ENCODE data around the gene SLC35G3. TPM values are rescaled to one million over a fixed set of nuclear protein-coding genes. Genes with fewer than 3 reads are reported as not detected.

Gene SLC35G3
- total and polyA plus RNA-seq, 10 of the 15 experiments (the other 5 are each of a cell fraction or from before 2014, with no cell fraction given): not detected

- Histone ChIP-seq H3K4me1 (ENCODE audit: control insufficient read depth, insufficient read depth, low read length) (no peaks in the 10 kb centered on the region), H3K27me3 (replicated peaks in 1 of 2; ENCODE audit: control insufficient read depth in 2 of 2, insufficient read depth in 2 of 2, low read length in 1 of 2) (peaks cover 1 to 3% of the 10 kb centered on the region in 2 experiments; a peak in 2 of 4 replicates), H3K4me2 (ENCODE audit: control insufficient read depth, insufficient read depth) (no peak overlapping the region), H3K9me3 (replicated peaks; ENCODE audit: control insufficient read depth, insufficient read depth, low read length) (no peaks in the 10 kb centered on the region), H3K4me3 (no peak overlapping the region), H3K9ac (ENCODE audit: control insufficient read depth, insufficient read depth, low read length) (no peak overlapping the region), H3K27ac (ENCODE audit: control insufficient read depth, insufficient read depth) (no peak overlapping the region), H2AFZ (ENCODE audit: control insufficient read depth, low read depth, low read length) (no peak overlapping the region), H3K36me3 (ENCODE audit: control insufficient read depth in 2 of 2, insufficient read depth in 2 of 2, low read length in 1 of 2) (no peaks in the 10 kb centered on the region), H4K20me1 (ENCODE audit: control insufficient read depth, insufficient read depth) (no peaks in the 10 kb centered on the region), H3K79me2 (ENCODE audit: control insufficient read depth, insufficient read depth, low read length) (no peaks in the 10 kb centered on the region)
- 23% methylated on average over 13 of the region's 13 CpGs for WGBS (ENCODE audit: insufficient coverage, insufficient replicate concordance, low lambda C conversion rate, missing lambda C conversion rate)
- ChIA-PET RAD21 (ENCODE audit: unreplicated experiment) (no interaction called here), POLR2A (no interaction called here), SMC1A (ENCODE audit: uncharacterized antibody, unreplicated experiment) (no interaction called here), CTCF (interaction anchor here (0.8 to 1.2 kb wide), 2 partner anchors 17 to 373 kb away, joined by 3 read pairs; no protein-coding TSS in a partner anchor)
- intact Hi-C loops (cut with micrococcal nuclease; ENCODE audit: unreplicated experiment): no loop called here
- ATAC-seq (no peak), DNase-seq (ENCODE audit: low read depth, low spot score) (no peak), FAIRE-seq (no peak)
- in situ Hi-C loops (cut with MboI): loop anchor here (10.0 kb wide), 1 partner anchor 584 kb away; no protein-coding TSS in a partner anchor
- BruUV-seq (replicated peaks): no TSS peak
- no peak for TF ChIP-seq EED (IDR thresholded peaks at IDR 0.05; ENCODE audit: low read depth)
- no peak for TF ChIP-seq EGR1 (IDR thresholded peaks at IDR 0.05; ENCODE audit: borderline replicate concordance in 1 of 2, low read depth in 2 of 2, low read length in 2 of 2)
- TF ChIP-seq SP1 (IDR thresholded peaks at IDR 0.05; ENCODE audit: low read depth, low read length): no peak
- no peak for TF ChIP-seq CTCF (IDR thresholded peaks at IDR 0.05 in 2 of 3, conservative IDR thresholded peaks at IDR 0.05 in 1 of 3; ENCODE audit: control insufficient read depth in 2 of 3, extremely low read depth in 1 of 3, insufficient read depth in 1 of 3, low read depth in 3 of 3, low read length in 3 of 3)
- TF ChIP-seq RUNX3 (IDR thresholded peaks at IDR 0.05; ENCODE audit: low read length): no peak
- no peak for TF ChIP-seq ATF2 (IDR thresholded peaks at IDR 0.05; ENCODE audit: low read length)
- no peak for TF ChIP-seq EZH2 (IDR thresholded peaks at IDR 0.05; ENCODE audit: borderline replicate concordance, control insufficient read depth, low read depth, low read length)
- TF ChIP-seq NFYB (IDR thresholded peaks at IDR 0.05; ENCODE audit: insufficient read depth, low read depth, low read length): no peak
- no peak for TF ChIP-seq ASH2L (IDR thresholded peaks at IDR 0.05; ENCODE audit: borderline replicate concordance, low read depth)
- TF ChIP-seq KLF5 (IDR thresholded peaks at IDR 0.05; ENCODE audit: partially characterized antibody): no peak
Observed at GRCh38 chr17:35160354-35161201, 33.6 kb downstream of the SLC35G3 start.

Data from GM12878 (cell line).